Measurements from ENCODE around the gene CST11. TPM values are rescaled to one million over a fixed set of nuclear protein-coding genes. Genes with fewer than 3 reads are reported as not detected.
A peak's percentile ranks its signal among the peaks of the same experiment; 100 is the strongest.

CST11 gene
- total RNA-seq, 3 donors from 2014 or later, result not detected

GRCh38 chr20:23419995-23420901 is 32.4 kb downstream of the CST11 start:
- H3K9me3 Mint-ChIP-seq, result no peaks in the 10 kb centered on the region
- peaks cover 7% of the 10 kb centered on the region for H3K27me3 Mint-ChIP-seq (ENCODE audit: low read depth)
- peak; percentile 37 to 53 for ATAC-seq
- H3K36me3 Mint-ChIP-seq (ENCODE audit: insufficient read depth), result no peaks in the 10 kb centered on the region
- peaks cover 47% of the 10 kb centered on the region for H3K4me1 Mint-ChIP-seq (ENCODE audit: low read depth)
- H3K4me3 Mint-ChIP-seq, result peak overlapping the region; percentile 93
- peak; percentile 49 for DNase-seq

- H3K9me3 Mint-ChIP-seq, result no peaks in the 10 kb centered on the region
- peaks cover 2% of the 10 kb centered on the region for H3K36me3 Mint-ChIP-seq (ENCODE audit: insufficient read depth)
- H3K4me3 Mint-ChIP-seq, result peak overlapping the region; percentile 93
- peaks cover 44% of the 10 kb centered on the region for H3K4me1 Mint-ChIP-seq (ENCODE audit: low read depth)
- DNase-seq, result no peak
- peaks cover 4% of the 10 kb centered on the region for H3K27me3 Mint-ChIP-seq (ENCODE audit: low read depth)
- ATAC-seq, result no peak
These were observed 33.0 kb downstream of the CST11 start for GRCh38 chr20:23419657-23419994.

- DNase-seq, result no peak
- no peak overlapping the region for H3K4me3 Mint-ChIP-seq
- peaks cover 49% of the 10 kb centered on the region for H3K4me1 Mint-ChIP-seq (ENCODE audit: low read depth)
- H3K27me3 Mint-ChIP-seq (ENCODE audit: low read depth), result no peaks in the 10 kb centered on the region
- ATAC-seq, result no peak
- H3K9me3 Mint-ChIP-seq, result no peaks in the 10 kb centered on the region
- H3K36me3 Mint-ChIP-seq (ENCODE audit: insufficient read depth), result peaks cover 4% of the 10 kb centered on the region
These were observed 34.8 kb downstream of the CST11 start for GRCh38 chr20:23417861-23418260.

- H3K4me3 Mint-ChIP-seq, result no peak overlapping the region
These were observed 36.6 kb downstream of the CST11 start for GRCh38 chr20:23415959-23416583.

GRCh38 chr20:23415555-23415954 is 37.1 kb downstream of the CST11 start:
- no peak for ATAC-seq
- H3K4me1 Mint-ChIP-seq (ENCODE audit: low read depth), result peaks cover 51% of the 10 kb centered on the region
- no peak for DNase-seq
- H3K9me3 Mint-ChIP-seq, result no peaks in the 10 kb centered on the region
- H3K36me3 Mint-ChIP-seq (ENCODE audit: insufficient read depth), result peaks cover 10% of the 10 kb centered on the region
- no peak overlapping the region for H3K4me3 Mint-ChIP-seq
- no peaks in the 10 kb centered on the region for H3K27me3 Mint-ChIP-seq (ENCODE audit: low read depth)

More at GRCh38 chr20:23415959-23416583, 36.6 kb downstream of the CST11 start:
- Mint-ChIP-seq H3K36me3 (ENCODE audit: insufficient read depth) (peaks cover 10% of the 10 kb centered on the region), H3K27me3 (ENCODE audit: low read depth) (no peaks in the 10 kb centered on the region), H3K4me1 (ENCODE audit: low read depth) (peaks cover 48% of the 10 kb centered on the region), H3K9me3 (no peaks in the 10 kb centered on the region)
- ATAC-seq (no peak), DNase-seq (no peak)

- Mint-ChIP-seq H3K9me3 (no peaks in the 10 kb centered on the region), H3K4me1 (ENCODE audit: low read depth) (peaks cover 52% of the 10 kb centered on the region), H3K27me3 (ENCODE audit: low read depth) (no peaks in the 10 kb centered on the region), H3K36me3 (ENCODE audit: insufficient read depth) (peaks cover 10% of the 10 kb centered on the region), H3K4me3 (no peak overlapping the region)
- DNase-seq (no peak), ATAC-seq (no peak)
These were observed 38.0 kb downstream of the CST11 start for GRCh38 chr20:23414526-23415188.

- Mint-ChIP-seq H3K9me3 (no peaks in the 10 kb centered on the region), H3K27me3 (ENCODE audit: low read depth) (no peaks in the 10 kb centered on the region), H3K4me1 (ENCODE audit: low read depth) (peaks cover 45% of the 10 kb centered on the region), H3K4me3 (no peak overlapping the region), H3K36me3 (ENCODE audit: insufficient read depth) (peaks cover 10% of the 10 kb centered on the region)
- ATAC-seq (no peak), DNase-seq (no peak)
These were observed 38.7 kb downstream of the CST11 start for GRCh38 chr20:23413862-23414422.

GRCh38 chr20:23412026-23412425 is 40.6 kb downstream of the CST11 start:
- no peak for DNase-seq
- H3K4me1 Mint-ChIP-seq (ENCODE audit: low read depth), result peaks cover 49% of the 10 kb centered on the region

GRCh38 chr20:23410916-23411695 is 41.6 kb downstream of the CST11 start:
- no peak for DNase-seq
- H3K4me1 Mint-ChIP-seq (ENCODE audit: low read depth), result peaks cover 47% of the 10 kb centered on the region
- no peak overlapping the region for H3K4me3 Mint-ChIP-seq
- peaks cover 12% of the 10 kb centered on the region for H3K36me3 Mint-ChIP-seq (ENCODE audit: insufficient read depth)
- H3K9me3 Mint-ChIP-seq, result no peaks in the 10 kb centered on the region
- no peaks in the 10 kb centered on the region for H3K27me3 Mint-ChIP-seq (ENCODE audit: low read depth)
- no peak for ATAC-seq

More at GRCh38 chr20:23412026-23412425, 40.6 kb downstream of the CST11 start:
- Mint-ChIP-seq H3K27me3 (ENCODE audit: low read depth) (no peaks in the 10 kb centered on the region), H3K36me3 (ENCODE audit: insufficient read depth) (peaks cover 12% of the 10 kb centered on the region), H3K9me3 (no peaks in the 10 kb centered on the region), H3K4me3 (no peak overlapping the region)
- no peak for ATAC-seq

- H3K4me1 Mint-ChIP-seq (ENCODE audit: low read depth), result peaks cover 45% of the 10 kb centered on the region
- no peaks in the 10 kb centered on the region for H3K27me3 Mint-ChIP-seq (ENCODE audit: low read depth)
- ATAC-seq, result no peak
- no peak for DNase-seq
- H3K4me3 Mint-ChIP-seq, result no peak overlapping the region
- H3K36me3 Mint-ChIP-seq (ENCODE audit: insufficient read depth), result peaks cover 10% of the 10 kb centered on the region
- no peaks in the 10 kb centered on the region for H3K9me3 Mint-ChIP-seq
These were observed 42.9 kb downstream of the CST11 start for GRCh38 chr20:23409800-23410199.

GRCh38 chr20:23408957-23409356 is 43.7 kb downstream of the CST11 start:
- Mint-ChIP-seq H3K9me3 (no peaks in the 10 kb centered on the region), H3K4me3 (no peak overlapping the region), H3K27me3 (ENCODE audit: low read depth) (no peaks in the 10 kb centered on the region), H3K4me1 (ENCODE audit: low read depth) (peaks cover 47% of the 10 kb centered on the region), H3K36me3 (ENCODE audit: insufficient read depth) (peaks cover 11% of the 10 kb centered on the region)
- DNase-seq, result no peak
- ATAC-seq, result no peak

- peaks cover 41% of the 10 kb centered on the region for H3K4me1 Mint-ChIP-seq (ENCODE audit: low read depth)
These were observed 44.8 kb downstream of the CST11 start for GRCh38 chr20:23407781-23408464.

GRCh38 chr20:23406880-23407279 is 45.8 kb downstream of the CST11 start:
- no peak for ATAC-seq
- H3K36me3 Mint-ChIP-seq (ENCODE audit: insufficient read depth), result peaks cover 13% of the 10 kb centered on the region
- H3K4me3 Mint-ChIP-seq, result no peak overlapping the region
- H3K4me1 Mint-ChIP-seq (ENCODE audit: low read depth), result peaks cover 36% of the 10 kb centered on the region
- no peaks in the 10 kb centered on the region for H3K27me3 Mint-ChIP-seq (ENCODE audit: low read depth)
- DNase-seq, result no peak
- H3K9me3 Mint-ChIP-seq, result no peaks in the 10 kb centered on the region

More at GRCh38 chr20:23407781-23408464, 44.8 kb downstream of the CST11 start:
- DNase-seq (no peak), ATAC-seq (peak; percentile 77 to 83)
- H3K4me3 Mint-ChIP-seq, result no peak overlapping the region
- H3K36me3 Mint-ChIP-seq (ENCODE audit: insufficient read depth), result peaks cover 10% of the 10 kb centered on the region
- H3K9me3 Mint-ChIP-seq, result no peaks in the 10 kb centered on the region
- H3K27me3 Mint-ChIP-seq (ENCODE audit: low read depth), result no peaks in the 10 kb centered on the region
